BE2C (cell line): ENCODE data around the gene PHLDB1.

Experiments used
- DNase-seq: peaks from one replicate; pipeline ENCODE4 v3.0.0-alpha.2; 2020
- H3K27me3 ChIP-seq: fragments of 250-450 bp; sonication (Bioruptor Pico); 2 replicates; pipeline ENCODE4 v1.5.1; 2020; ENCODE audit warnings: mild to moderate bottlenecking
- H3K36me3 ChIP-seq: fragments of 250-450 bp; sonication (Bioruptor Pico); 2 replicates; pipeline ENCODE4 v1.5.1; 2020; ENCODE audit warnings: mild to moderate bottlenecking
- H3K4me1 ChIP-seq: fragments of 250-450 bp; sonication (Bioruptor Pico); 2 replicates; pipeline ENCODE4 v1.5.1; 2020
- H3K4me3 ChIP-seq: 2 replicates; pipeline ENCODE4 v1.5.1; 2011; ENCODE audit warnings: low read depth, low read length
- H3K9me3 ChIP-seq: fragments of 250-450 bp; sonication (Bioruptor Pico); 2 replicates; pipeline ENCODE4 v1.5.1; 2020
- CTCF ChIP-seq: IDR thresholded peaks from 2 replicates; pipeline ENCODE4 v1.5.1; 2012; ENCODE audit warnings: mild to moderate bottlenecking, low read depth, low read length

PHLDB1 gene

GRCh38 chr11:118615282-118615975, 8.0 kb downstream of the PHLDB1 start:
- H3K4me3 ChIP-seq, result no peak overlapping the region
- H3K4me1 ChIP-seq, result peaks cover 20% of the 10 kb centered on the region
- DNase-seq, result no peak
- H3K9me3 ChIP-seq, result no peaks in the 10 kb centered on the region
- TF ChIP-seq CTCF, result no peak
- no peaks in the 10 kb centered on the region for H3K36me3 ChIP-seq
- no peaks in the 10 kb centered on the region for H3K27me3 ChIP-seq

- no peak for TF ChIP-seq CTCF
- no peak for DNase-seq
- Histone ChIP-seq H3K4me3 (no peak overlapping the region), H3K27me3 (no peaks in the 10 kb centered on the region), H3K36me3 (no peaks in the 10 kb centered on the region), H3K9me3 (no peaks in the 10 kb centered on the region), H3K4me1 (peaks cover 26% of the 10 kb centered on the region)
Observed at GRCh38 chr11:118615976-118616371, 8.6 kb downstream of the PHLDB1 start.

- no peak for TF ChIP-seq CTCF
- Histone ChIP-seq H3K4me1 (peaks cover 34% of the 10 kb centered on the region), H3K9me3 (no peaks in the 10 kb centered on the region), H3K36me3 (no peaks in the 10 kb centered on the region), H3K27me3 (no peaks in the 10 kb centered on the region), H3K4me3 (no peak overlapping the region)
- peak; percentile 58 for DNase-seq
Observed at GRCh38 chr11:118618115-118618990, 10.9 kb downstream of the PHLDB1 start.

GRCh38 chr11:118618991-118619375, 11.6 kb downstream of the PHLDB1 start:
- no peak for DNase-seq
- Histone ChIP-seq H3K4me3 (no peak overlapping the region), H3K4me1 (peaks cover 40% of the 10 kb centered on the region), H3K9me3 (no peaks in the 10 kb centered on the region), H3K27me3 (no peaks in the 10 kb centered on the region), H3K36me3 (no peaks in the 10 kb centered on the region)
- no peak for TF ChIP-seq CTCF

GRCh38 chr11:118619444-118620197, 12.2 kb downstream of the PHLDB1 start:
- no peak for TF ChIP-seq CTCF
- no peak overlapping the region for H3K4me3 ChIP-seq
- no peaks in the 10 kb centered on the region for H3K36me3 ChIP-seq
- no peaks in the 10 kb centered on the region for H3K9me3 ChIP-seq
- DNase-seq, result peak; percentile 58
- peaks cover 40% of the 10 kb centered on the region for H3K4me1 ChIP-seq
- no peaks in the 10 kb centered on the region for H3K27me3 ChIP-seq
